HG03439 (cell line): ENCODE measurements around the gene RESF1.

ENCODE experiments used
- ATAC-seq: cut with Tn5 transposase; IDR thresholded peaks from one replicate; pipeline ENCODE4 v1.9.1; 2021; ENCODE audit warnings: mild to moderate bottlenecking, moderate library complexity; ENCODE audit not compliant: unreplicated experiment

Gene RESF1

GRCh38 chr12:32005496-32006125 is 46.4 kb downstream of the RESF1 start:
- no peak for ATAC-seq
